HG03066 (cell line): Measurements from ENCODE around the gene STARD10.
A peak's percentile ranks its signal among the peaks of the same experiment; 100 is the strongest.

ENCODE experiments used
- ATAC-seq: cut with Tn5 transposase; IDR thresholded peaks from one replicate; pipeline ENCODE4 v1.9.1; 2021; ENCODE audit warnings: low read depth; ENCODE audit not compliant: unreplicated experiment

The STARD10 gene

GRCh38 chr11:72750086-72750485 is 43.8 kb downstream of the STARD10 start:
- ATAC-seq, result no peak

DNA sequence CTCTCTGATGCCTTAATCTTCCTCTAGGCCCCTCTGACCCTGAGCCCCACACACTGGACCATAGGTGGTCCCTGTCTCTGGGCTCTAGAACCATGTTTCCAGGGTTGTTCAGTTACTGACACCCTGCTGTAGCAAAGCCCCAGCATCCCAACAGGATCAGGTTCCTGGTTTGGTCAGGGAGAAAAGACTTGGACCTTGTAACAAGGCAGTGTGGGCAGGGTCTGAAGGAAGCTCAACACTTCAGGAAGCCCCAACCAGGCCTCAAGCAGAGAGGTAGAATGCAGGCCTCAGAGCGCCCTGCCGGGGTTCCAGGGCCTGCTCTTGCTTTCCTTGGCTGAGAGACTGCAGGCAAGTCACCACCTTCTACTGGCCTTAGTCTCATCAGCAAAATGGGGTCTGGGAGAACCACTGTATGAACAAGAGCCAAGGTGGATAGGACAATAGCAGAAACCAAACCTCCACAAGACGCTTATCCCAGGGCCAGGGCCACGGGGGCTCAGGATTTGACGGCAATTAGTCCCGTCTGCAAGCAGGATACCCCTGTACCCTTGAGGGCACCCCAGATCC is 46.5 kb downstream of the STARD10 start:
- ATAC-seq, result no peak

- no peak for ATAC-seq
Measured at GRCh38 chr11:72746821-72747220, 47.0 kb downstream of the STARD10 start.

DNA sequence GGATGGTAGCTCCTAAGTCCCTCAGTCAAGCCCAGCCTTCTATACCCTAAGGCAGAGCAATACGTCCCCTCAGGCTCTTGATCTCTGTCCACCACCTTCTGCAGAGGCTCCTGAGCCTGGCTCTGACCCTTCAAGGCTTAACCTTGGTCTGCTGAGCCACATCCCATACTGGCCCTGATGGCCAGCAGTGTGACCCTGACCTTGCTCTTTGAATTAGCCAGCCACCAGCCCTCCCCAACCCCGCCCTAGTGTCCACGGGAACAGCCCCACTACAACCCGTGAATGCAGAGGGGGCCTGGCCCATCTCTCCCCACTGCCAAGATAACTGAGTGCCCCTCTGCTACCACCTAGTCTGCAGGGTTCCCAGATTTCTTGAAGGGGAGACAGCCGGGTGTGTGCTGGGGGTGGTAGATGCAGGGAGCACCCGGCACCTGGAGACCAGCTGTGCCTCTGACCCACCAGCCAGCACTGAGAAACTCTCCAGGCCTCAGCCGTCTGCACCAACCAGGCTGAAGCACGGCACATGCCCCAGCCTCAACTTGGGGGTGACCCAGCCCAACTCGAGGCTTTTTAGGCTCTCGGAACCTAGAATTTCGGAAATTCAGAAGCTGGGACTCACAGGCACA is 47.8 kb downstream of the STARD10 start:
- no peak for ATAC-seq

DNA sequence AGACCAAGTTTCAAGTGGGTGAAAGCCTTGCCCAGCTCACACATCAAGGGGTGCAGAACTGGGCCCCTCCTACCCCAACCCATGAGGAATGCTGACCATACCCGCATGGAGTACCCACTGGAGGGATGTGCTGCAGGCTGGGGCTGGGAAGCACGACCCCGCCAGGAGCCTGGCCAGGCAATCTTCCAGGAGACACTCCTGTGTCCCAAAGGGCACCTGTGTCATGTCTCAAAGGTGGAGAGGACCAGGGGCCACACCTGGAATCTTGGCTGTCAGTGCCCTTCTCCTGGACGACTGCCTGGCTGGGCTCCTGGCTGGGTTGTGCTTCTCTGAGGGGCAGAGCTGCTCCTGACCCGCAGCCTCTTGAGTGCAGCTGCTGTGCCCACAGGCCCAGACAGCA is 48.3 kb downstream of the STARD10 start:
- ATAC-seq, result no peak

GRCh38 chr11:72744474-72744873 is 49.4 kb downstream of the STARD10 start:
- ATAC-seq, result peak; percentile 2

DNA sequence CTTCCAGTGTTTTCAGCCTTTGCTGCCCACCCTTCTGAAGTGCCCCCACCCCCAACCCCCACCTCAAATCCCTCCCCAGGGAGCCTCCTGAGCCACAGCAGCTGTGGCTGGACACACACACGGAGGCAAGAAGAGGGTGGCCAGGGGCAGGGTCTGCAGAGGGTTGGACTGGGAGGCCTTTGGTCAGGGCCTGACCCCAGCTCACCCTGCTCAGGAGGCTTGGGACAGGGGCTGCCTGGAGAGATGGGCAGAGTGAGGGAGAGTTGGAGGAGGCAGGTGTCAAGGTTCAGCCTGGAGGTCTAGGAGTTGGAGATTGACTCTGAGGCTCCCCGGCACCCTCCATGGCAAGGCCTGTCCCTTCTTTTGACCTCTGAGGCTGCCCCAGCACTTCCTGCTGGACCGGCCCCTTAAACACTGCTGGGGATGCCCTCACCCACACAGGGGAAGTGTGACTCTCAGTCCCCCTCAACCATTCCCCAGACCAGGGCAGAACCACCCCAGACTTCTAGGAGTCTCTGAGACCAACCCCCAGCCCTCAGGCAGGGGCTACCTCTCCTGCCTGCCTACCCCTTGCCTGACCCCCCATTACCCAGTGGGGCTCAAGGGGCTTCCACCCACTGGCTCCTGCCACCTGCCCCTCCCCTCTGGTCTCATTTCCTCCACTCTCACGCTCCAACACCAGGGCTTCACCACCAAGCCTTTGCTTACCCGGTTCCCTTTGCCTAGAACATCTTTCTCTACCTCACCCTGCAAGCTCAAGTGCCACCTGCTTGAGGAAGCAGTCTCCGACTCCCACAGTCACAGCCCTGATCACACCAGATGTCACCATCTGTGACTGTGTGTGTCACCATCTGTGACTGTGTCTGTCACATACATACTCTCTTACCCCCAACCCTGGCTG is 50.3 kb downstream of the STARD10 start:
- ATAC-seq, result peak; percentile 50

DNA sequence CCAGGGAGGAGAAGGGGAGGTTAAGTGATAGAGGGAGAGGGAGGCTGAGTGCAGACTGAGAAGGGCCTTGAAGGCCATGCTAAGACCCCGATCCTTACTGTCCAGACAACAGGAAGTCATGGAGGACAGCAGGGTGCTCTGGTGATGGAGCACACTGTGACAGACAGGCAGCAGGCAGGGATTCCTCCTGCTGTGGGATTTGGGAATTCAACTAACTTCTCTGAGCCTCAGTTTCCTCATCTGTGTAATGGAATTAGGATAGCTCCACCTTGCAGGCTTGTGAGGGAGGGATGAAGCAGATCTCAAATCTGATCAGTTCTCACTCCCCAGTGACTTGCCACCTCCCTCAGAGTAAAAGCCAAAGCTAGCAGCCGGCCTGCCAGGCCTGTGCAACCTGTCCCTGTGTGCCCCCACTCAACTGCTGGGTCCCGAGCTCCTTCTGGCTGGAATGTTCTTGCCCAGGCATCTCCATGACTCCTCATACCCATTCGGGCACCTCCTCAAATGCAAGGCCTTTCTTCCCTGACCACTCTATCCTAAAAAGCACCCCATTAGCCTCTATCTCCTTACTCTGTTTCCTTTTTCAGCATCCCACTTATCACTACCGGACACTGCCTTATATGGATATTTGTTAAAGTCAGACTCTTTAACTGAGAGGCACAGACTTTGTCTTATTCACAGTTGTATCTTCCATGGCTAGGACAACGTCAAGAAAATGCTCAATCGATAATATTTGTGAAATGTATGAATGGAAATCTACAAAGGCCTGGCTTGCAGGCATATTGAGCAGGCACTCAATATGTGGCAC is 51.1 kb downstream of the STARD10 start:
- no peak for ATAC-seq

- no peak for ATAC-seq
Measured at GRCh38 chr11:72741849-72742512, 51.9 kb downstream of the STARD10 start.

DNA sequence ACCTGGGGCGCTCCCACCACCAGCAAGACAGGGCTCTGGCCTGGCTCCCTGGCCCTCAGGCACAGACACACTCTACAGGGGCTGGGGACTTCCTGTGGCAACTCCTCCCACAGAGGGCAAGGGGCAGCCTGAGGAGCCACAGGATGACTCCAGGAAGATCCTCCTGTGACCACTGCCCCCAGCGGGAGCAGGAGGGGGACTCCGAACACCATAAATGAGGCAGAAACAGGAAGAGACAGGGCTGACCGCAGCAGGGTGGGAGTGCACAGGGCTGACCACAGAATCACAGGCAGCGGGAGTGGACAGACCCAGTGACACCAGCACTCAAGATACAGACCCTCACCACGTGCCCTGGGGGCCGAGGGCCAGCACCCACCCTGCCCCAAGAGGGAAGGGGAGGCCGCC is 52.4 kb downstream of the STARD10 start:
- no peak for ATAC-seq

GRCh38 chr11:72740562-72741428 is 53.1 kb downstream of the STARD10 start:
- ATAC-seq, result no peak

DNA sequence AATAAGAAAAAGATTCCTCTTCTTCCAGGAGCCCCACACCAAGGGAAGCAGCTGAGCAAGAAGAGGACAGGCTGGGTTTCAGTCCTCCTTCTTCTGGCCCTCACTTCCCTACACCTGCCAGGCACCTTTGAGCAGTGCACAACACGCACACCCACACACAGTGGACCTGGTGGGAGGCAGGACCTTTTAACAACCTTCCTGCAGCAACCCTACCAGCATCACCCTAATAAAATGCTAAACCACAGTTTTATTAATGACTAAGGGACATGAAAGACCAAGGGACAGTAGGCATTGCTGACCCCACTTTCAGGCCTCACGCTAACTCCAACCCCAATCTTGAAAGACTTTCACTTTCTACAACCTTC is 53.8 kb downstream of the STARD10 start:
- ATAC-seq, result no peak

- ATAC-seq, result no peak
Measured at GRCh38 chr11:72739240-72740059, 54.4 kb downstream of the STARD10 start.

DNA sequence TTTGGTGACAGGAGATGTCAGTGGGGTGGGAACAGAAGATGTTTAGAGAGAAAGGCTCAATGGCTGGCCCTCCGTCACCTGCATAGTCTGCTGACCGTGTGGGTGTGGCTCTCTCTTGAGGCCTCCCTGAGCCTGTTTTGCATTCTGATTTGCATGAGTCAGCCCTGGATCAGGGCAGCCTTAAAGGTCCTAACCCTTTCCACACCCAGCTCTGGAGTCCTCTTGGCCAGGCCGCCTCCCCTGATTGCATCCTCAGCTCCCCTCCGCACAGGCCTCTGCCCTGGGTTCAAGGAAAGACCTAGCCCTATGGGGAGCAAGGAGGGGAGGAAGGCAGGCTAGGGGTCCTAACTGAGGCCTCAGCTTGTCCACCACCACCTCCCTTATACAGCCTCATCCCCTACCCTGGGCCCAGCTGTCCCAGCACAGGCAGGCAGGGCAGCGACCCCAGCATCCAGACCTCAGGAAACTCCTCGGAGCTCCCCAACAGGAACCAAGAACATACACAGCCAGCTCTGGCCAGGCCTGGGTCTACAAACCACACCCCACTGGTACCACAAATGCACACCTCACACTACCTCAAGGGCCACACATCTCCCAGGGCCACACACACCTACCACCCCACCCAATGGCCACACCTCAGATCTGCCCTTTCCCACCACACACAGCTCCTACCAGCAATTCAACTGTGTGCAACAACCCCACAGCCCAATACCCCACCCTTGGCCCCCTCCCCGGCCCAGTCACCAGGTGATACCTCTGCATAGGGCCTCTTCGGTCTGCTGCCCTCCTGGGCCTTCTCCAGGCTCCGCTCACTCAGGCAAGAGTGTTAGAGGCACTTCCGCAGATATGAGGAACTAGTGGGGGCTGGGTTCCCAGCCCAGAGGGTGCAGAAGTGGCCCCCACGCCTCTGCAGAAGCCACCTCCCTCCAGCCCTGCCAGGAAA is 55.4 kb downstream of the STARD10 start:
- peak; percentile 47 for ATAC-seq

DNA sequence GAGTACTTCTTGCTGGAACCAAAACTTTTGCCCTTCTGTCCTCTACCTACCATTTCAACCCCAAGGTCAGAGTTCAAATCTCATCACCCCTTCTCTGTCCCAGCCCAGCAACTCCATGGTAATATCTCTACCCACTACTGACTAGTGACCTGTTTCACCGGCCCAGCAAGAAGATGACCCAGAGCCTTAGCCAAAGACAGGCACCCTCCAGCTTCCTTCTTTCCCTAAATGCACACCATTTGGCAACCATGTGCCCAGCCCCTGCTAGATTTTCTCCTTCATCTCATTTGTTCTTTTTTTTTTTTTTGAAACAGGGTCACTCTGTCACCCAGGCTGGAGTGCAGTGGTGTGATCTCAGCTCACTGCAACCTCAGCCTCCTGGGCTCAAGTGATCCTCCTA is 56.5 kb downstream of the STARD10 start:
- no peak for ATAC-seq

- no peak for ATAC-seq
Measured at GRCh38 chr11:72736452-72737069, 57.3 kb downstream of the STARD10 start.

GRCh38 chr11:72735495-72736027 is 58.3 kb downstream of the STARD10 start:
- no peak for ATAC-seq
